NCI-H526 treated with DMSO at 0.1 percent for 48 hours (cell line): ENCODE measurements around the gene RPRD2.
A peak's percentile ranks its signal among the peaks of the same experiment; 100 is the strongest.

Experiments used
- DNase-seq: peaks from one replicate; lab custom pipeline; 2025; lab: John Stamatoyannopoulos, UW

Gene RPRD2

DNA sequence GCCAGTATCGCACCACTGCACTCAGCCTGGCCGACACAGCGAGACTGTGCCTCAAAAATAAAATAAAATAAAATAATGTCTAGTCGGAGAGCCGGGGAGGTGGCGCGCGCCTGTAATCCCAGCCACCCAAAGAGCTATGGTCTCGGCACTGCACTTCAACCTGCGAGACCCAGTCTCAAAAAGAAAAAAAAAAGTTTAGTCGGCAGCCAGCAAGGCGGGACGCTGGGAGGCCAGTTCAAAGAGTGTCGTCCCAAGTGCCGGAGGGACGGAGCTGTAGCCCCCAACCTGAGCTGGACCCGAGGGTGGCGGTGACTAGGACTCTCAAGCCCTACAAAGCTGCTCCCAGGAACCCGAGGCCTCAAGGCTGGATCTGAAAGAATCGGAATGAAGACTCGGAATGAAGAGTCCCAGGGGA, 151.0 kb downstream of the RPRD2 start:
- no peak for DNase-seq

- peak; percentile 99 for DNase-seq
These were observed 151.5 kb downstream of the RPRD2 start, which contains the start of gene FALEC for GRCh38 chr1:150515328-150516049. TSS of gene FALEC (plus strand) at chr1:150515752.

DNA sequence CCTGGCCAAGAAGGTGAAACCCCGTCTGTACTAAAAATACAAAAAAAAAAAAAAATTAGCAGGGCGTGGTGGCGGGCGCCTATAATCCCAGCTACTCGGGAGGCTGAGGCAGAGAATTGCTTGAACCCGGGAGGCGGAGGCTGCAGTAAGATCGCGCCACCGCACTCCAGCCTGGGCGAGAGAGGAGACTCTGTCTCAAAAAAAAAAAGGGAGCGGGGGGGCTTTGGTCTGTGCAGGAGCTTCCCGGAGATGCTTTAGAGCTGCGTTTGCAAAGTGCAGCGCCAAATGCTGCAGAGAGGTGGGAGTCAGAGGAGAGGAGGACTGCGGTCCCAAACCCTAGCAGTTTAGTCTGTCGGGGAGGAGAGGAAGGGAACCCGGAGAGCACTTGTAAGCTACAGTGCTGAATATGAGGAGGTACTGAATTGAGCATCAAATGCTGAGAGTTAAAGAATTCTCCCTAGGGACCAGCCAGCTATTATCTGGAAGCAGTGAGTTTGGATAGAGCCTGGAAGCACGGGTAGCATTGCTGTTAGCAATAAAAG, 152.2 kb downstream of the RPRD2 start:
- DNase-seq: peak; percentile 99

GRCh38 chr1:150516616-150517015, 152.7 kb downstream of the RPRD2 start:
- peak; percentile 99 for DNase-seq

DNA sequence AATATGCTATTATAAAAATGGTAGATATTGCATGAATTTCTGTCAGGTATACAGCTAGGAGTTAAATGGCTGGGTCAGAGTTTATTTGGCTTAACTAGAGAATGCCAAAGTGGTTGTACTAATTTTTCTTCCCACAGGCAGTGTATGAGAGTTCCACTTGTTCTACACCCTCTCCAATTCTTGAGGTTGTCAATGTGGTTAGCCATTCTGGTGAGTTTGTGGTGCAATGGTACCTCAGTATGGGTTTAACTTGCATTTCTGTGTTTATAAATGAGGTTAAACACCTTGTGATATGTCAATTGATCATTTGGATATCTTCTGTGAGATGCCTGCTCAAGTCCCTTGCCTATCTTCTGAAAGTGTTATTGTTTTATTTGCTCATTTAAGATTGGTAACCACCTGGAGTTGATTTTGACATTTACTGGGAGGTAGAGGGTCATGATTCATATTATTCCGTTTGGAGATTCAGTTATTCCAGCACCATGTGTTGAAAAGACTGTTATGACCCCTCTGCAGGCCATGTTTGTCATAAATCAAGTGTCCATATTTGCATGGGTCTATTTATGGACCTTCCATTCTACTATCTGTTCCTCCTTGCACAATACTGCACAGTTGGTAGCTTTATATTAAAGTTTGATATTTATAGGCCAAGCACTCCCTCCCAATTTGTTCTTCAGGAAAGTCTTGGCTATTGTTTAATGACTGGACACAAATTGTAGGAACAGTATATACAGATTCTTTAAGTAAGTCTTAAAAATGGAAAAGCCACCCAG, 157.4 kb downstream of the RPRD2 start:
- peak; percentile 63 for DNase-seq

- no peak for DNase-seq
These were observed 161.4 kb downstream of the RPRD2 start for GRCh38 chr1:150525348-150525747.
